PFSK-1 (cell line): ENCODE results near the gene FREM1.

Source experiments
- FOXP2 ChIP-seq: optimal IDR thresholded peaks from 2 replicates; pipeline ENCODE3; 2011; ENCODE audit warnings: borderline replicate concordance, control low read depth, inconsistent platforms; ENCODE audit not compliant: insufficient read depth; ENCODE audit errors: extremely low read length, extremely low read depth
- POLR2AphosphoS5 ChIP-seq: IDR thresholded peaks from 2 replicates; pipeline ENCODE4 v1.6.1; 2012; ENCODE audit warnings: low read depth, mild to moderate bottlenecking, control low read depth, low read length, moderate library complexity
- SIN3A ChIP-seq: IDR thresholded peaks from 2 replicates; pipeline ENCODE4 v1.6.1; 2012; ENCODE audit warnings: mild to moderate bottlenecking, low read length, moderate library complexity, borderline replicate concordance; ENCODE audit not compliant: insufficient read depth
- TAF1 ChIP-seq: IDR thresholded peaks from 2 replicates; pipeline ENCODE4 v1.6.1; 2012; ENCODE audit warnings: low read length, control low read depth, borderline replicate concordance; ENCODE audit not compliant: insufficient read depth
- TF ChIP-seq, protein P1 (sequence below), 2 experiments: IDR thresholded peaks; 2 replicates each; pipeline versions ENCODE4 v1.6.1 to v1.8.0; 2011 to 2012; ENCODE audit warnings: low read depth in 2 of 2, low read length in 2 of 2, control low read depth in 1 of 2, inconsistent platforms in 1 of 2, mild to moderate bottlenecking in 1 of 2, moderate library complexity in 1 of 2; ENCODE audit not compliant: insufficient read depth in 1 of 2

Gene FREM1

DNA sequence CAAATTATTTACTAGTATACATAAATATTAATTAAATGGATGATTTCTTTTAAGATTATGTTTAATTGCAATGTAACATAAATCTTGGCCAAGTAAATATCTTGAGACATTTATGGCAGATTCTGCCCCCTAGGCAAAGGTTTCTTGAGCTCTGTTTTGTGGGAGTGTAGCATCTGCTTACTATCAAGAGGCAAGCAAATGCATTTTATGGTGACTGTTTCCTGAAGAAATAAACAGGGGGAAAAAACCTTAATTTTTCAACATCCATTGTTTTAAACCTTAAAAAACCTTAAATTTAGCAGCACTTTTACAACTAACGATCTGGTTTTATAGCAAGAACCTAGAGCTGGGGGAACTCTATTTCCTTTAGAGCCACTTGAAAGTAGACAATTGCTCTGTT, 25.7 kb upstream of the FREM1 start:
- TF ChIP-seq, protein P1, sequence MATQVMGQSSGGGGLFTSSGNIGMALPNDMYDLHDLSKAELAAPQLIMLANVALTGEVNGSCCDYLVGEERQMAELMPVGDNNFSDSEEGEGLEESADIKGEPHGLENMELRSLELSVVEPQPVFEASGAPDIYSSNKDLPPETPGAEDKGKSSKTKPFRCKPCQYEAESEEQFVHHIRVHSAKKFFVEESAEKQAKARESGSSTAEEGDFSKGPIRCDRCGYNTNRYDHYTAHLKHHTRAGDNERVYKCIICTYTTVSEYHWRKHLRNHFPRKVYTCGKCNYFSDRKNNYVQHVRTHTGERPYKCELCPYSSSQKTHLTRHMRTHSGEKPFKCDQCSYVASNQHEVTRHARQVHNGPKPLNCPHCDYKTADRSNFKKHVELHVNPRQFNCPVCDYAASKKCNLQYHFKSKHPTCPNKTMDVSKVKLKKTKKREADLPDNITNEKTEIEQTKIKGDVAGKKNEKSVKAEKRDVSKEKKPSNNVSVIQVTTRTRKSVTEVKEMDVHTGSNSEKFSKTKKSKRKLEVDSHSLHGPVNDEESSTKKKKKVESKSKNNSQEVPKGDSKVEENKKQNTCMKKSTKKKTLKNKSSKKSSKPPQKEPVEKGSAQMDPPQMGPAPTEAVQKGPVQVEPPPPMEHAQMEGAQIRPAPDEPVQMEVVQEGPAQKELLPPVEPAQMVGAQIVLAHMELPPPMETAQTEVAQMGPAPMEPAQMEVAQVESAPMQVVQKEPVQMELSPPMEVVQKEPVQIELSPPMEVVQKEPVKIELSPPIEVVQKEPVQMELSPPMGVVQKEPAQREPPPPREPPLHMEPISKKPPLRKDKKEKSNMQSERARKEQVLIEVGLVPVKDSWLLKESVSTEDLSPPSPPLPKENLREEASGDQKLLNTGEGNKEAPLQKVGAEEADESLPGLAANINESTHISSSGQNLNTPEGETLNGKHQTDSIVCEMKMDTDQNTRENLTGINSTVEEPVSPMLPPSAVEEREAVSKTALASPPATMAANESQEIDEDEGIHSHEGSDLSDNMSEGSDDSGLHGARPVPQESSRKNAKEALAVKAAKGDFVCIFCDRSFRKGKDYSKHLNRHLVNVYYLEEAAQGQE (IDR thresholded peaks at IDR 0.05; ENCODE audit: insufficient read depth in 1 of 2, low read depth in 2 of 2, low read length in 2 of 2) = no peak
- no peak for TF ChIP-seq SIN3A
- no peak for TF ChIP-seq POLR2AphosphoS5
- no peak for TF ChIP-seq TAF1
- no peak for TF ChIP-seq FOXP2

DNA sequence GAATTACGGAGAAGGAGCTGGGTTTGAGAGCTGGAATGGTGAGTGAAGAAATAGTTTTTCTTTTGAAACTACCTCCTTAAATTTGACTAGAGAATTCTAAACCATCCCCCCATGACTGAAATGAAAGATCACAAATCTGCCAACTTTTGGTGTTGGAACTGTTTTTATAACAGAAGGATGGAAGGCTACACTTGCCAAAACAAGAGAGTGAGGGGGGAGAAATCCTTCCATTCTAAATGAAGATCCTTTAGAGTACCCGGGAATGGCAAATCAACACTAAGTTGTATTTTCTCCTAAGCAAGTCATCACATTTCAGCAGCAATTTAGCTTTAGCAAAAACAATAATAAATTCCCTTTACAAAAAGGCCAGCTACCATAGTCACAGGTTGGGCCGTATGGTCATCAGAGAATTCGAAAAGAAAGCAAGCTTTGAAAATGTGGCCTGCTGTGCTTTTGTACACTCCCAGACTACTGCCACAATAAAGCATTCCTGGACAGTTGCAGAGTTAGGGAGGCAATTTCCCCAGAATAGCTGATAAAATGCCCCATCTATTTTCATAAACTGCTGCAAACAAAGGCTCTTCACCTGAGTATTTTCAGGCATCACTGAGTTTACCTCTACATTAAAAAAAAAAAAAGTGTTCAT, 25.0 kb upstream of the FREM1 start:
- no peak for TF ChIP-seq FOXP2
- no peak for TF ChIP-seq POLR2AphosphoS5
- TF ChIP-seq SIN3A = no peak
- TF ChIP-seq, protein P1 (IDR thresholded peaks at IDR 0.05; ENCODE audit: insufficient read depth in 1 of 2, low read depth in 2 of 2, low read length in 2 of 2) = no peak
- no peak for TF ChIP-seq TAF1

DNA sequence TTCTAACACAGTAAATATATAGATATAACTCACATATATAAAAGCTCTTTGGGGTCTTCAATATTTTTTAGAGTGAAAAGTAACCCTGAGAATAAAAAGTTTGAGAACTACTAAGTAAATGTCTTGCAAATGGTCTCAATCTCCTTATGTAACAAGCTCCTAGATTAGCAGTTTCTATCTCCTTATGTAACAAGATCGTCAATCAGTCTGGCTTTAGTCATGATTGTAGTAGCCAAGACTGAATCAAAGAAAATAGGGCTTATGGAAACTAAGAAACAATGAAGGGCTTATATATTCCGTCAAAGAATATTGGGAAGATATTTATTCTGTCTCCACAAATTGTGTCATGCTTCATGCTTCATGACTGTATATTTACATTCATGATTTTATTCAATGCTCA, 22.4 kb upstream of the FREM1 start:
- TF ChIP-seq FOXP2 = no peak
- TF ChIP-seq, protein P1 (IDR thresholded peaks at IDR 0.05; ENCODE audit: insufficient read depth in 1 of 2, low read depth in 2 of 2, low read length in 2 of 2) = no peak
- no peak for TF ChIP-seq SIN3A
- no peak for TF ChIP-seq TAF1

DNA sequence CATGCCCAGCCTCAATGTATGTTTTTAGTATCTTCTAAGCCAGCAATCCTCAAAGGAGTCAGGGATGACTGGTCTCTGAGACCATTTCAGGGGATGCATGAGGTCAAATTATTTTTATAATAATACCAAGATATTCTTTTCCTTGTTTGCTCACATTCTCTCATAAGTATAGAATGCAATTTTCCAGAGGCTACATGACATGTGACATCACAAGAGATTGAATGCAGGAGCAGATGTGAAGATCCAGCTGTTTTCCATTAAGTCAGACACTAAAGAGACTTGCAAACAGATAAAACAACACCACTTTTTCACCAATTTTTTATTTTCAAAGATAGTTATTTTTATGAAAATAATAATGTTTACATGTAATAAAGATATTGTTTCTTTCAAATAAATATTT, 22.0 kb upstream of the FREM1 start:
- no peak for TF ChIP-seq FOXP2
- TF ChIP-seq TAF1 = no peak
- no peak for TF ChIP-seq SIN3A
- TF ChIP-seq POLR2AphosphoS5 = no peak
- TF ChIP-seq, protein P1 (IDR thresholded peaks at IDR 0.05; ENCODE audit: insufficient read depth in 1 of 2, low read depth in 2 of 2, low read length in 2 of 2) = no peak

DNA sequence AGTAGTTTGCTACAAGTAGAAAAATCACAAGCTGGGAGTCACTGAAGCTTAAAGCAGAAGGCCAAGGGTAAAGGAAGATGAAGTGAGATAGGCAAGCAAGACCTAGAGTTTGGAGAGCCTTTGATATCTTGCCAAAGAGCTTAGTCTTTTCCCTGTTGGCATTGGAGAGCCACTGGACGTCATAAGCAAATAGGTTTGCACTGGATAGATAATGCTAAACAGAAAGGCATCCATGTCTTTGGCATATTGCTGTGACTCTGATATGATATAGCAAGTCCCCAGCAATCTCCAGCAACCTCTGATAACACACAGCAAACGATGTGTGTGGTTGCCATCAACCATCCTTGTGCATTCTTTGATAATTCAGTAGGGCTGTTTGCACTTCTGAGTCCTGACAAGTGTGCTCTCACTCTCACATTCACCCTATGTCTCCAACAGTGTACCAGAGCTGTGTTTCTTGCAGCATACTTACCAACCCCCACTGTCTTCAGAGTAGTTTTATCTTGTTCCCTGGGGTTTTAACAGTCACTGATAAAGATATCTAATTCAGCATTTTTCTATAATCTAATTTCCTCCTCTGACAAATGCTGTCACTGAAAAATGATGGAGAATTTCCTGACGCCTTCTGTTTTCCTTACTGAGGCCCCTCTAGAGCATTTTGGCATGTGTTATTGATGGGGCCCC, 16.9 kb upstream of the FREM1 start:
- TF ChIP-seq POLR2AphosphoS5 = no peak
- no peak for TF ChIP-seq SIN3A
- TF ChIP-seq FOXP2 = no peak
- no peak for TF ChIP-seq TAF1
- TF ChIP-seq, protein P1 (IDR thresholded peaks at IDR 0.05; ENCODE audit: insufficient read depth in 1 of 2, low read depth in 2 of 2, low read length in 2 of 2) = no peak
